RWPE2 (cell line): ENCODE measurements around the gene ADAP1.

Source experiments
- ATAC-seq: fragments of 200-7000 bp; cut with Tn5 transposase; 3 replicates; pipeline ENCODE4 v1.9.1; 2021; ENCODE audit warnings: low read depth
- DNase-seq: peaks from one replicate; pipeline ENCODE4 v3.0.0-alpha.2; 2020; ENCODE audit warnings: low spot score
- H3K27ac ChIP-seq: fragments of 450-650 bp; 2 replicates; pipeline ENCODE4 v1.5.1; 2017; ENCODE audit warnings: mild to moderate bottlenecking; ENCODE audit not compliant: poor library complexity, severe bottlenecking
- H3K27me3 ChIP-seq: fragments of 250-450 bp; sonication (Bioruptor Pico); 2 replicates; pipeline ENCODE4 v1.5.1; 2021; ENCODE audit warnings: mild to moderate bottlenecking, moderate library complexity; ENCODE audit not compliant: insufficient read depth, poor library complexity, severe bottlenecking
- H3K36me3 ChIP-seq: fragments of 250-450 bp; sonication (Bioruptor Pico); 2 replicates; pipeline ENCODE4 v1.5.1; 2020; ENCODE audit warnings: low read depth, mild to moderate bottlenecking, moderate library complexity
- H3K4me1 ChIP-seq: fragments of 250-450 bp; sonication (Bioruptor Pico); 2 replicates; pipeline ENCODE4 v1.5.1; 2021; ENCODE audit warnings: mild to moderate bottlenecking, moderate library complexity; ENCODE audit not compliant: insufficient read depth, poor library complexity, severe bottlenecking
- H3K4me3 ChIP-seq: fragments of 250-450 bp; sonication (Bioruptor Pico); 2 replicates; pipeline ENCODE4 v1.5.1; 2021; ENCODE audit warnings: mild to moderate bottlenecking, moderate library complexity; ENCODE audit not compliant: severe bottlenecking
- H3K9me3 ChIP-seq: fragments of 250-450 bp; sonication (Bioruptor Pico); 2 replicates; pipeline ENCODE4 v1.5.1; 2021; ENCODE audit warnings: mild to moderate bottlenecking, moderate library complexity; ENCODE audit not compliant: severe bottlenecking
- CTCF ChIP-seq: fragments of 450-650 bp; IDR thresholded peaks from one replicate; pipeline ENCODE4 v1.5.1; 2017; ENCODE audit warnings: mild to moderate bottlenecking, moderate library complexity; ENCODE audit not compliant: poor library complexity, severe bottlenecking

ADAP1 gene

GRCh38 chr7:908159-908581 lies 46.3 kb downstream of the ADAP1 start:
- no peaks in the 10 kb centered on the region for H3K4me1 ChIP-seq

DNA sequence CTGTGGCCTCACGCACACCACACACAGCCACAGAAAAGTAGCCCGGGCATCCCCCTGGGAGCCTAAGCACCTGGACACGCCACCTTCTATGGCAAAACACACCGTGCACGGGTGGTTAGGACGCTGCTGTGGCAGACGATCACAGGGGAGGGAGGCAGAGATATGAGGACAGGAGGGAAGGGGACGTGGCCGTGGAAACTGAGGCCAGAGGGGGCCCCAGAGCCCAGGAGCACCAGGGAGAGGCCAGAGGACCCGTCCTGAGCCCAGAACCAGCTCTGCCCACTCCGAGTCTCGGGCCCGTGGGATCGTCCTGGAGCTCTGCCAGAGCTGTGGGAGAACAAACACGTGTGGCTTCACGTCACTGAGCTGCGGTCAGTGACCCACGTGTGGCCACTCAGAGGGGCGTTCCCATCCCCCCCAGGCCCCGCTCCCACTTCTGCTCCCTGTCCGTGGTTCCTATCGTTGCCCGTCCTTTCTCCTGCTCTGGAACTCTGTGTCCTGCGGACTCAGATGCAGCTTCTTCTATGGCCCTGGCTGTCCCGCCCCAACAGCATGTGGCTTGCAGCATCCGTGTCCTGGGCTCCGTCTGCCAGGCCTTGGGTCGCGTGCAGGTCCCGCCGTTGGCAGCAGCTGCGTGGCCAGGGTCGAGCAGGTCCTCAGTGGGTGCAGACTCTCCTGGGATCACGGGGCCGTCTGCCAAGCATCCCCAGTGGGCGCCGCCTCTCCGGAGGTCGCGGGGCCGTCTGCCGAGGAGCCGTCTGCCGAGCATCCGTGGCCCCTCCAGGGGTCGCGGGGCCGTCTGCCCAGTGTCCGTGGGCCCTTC lies 47.1 kb downstream of the ADAP1 start:
- ATAC-seq (no peak), DNase-seq (no peak)
- H3K36me3 ChIP-seq, result no peaks in the 10 kb centered on the region
- no peak overlapping the region for H3K27ac ChIP-seq
- H3K27me3 ChIP-seq, result no peaks in the 10 kb centered on the region
- no peak for TF ChIP-seq CTCF
- no peaks in the 10 kb centered on the region for H3K4me1 ChIP-seq
- no peak overlapping the region for H3K4me3 ChIP-seq
- no peaks in the 10 kb centered on the region for H3K9me3 ChIP-seq

More at GRCh38 chr7:908159-908581, 46.3 kb downstream of the ADAP1 start:
- DNase-seq (no peak), ATAC-seq (no peak)
- Histone ChIP-seq H3K9me3 (no peaks in the 10 kb centered on the region), H3K27me3 (no peaks in the 10 kb centered on the region), H3K4me3 (no peak overlapping the region), H3K27ac (no peak overlapping the region), H3K36me3 (no peaks in the 10 kb centered on the region)
- no peak for TF ChIP-seq CTCF

- H3K4me1 ChIP-seq, result no peaks in the 10 kb centered on the region
- no peaks in the 10 kb centered on the region for H3K9me3 ChIP-seq
- no peaks in the 10 kb centered on the region for H3K36me3 ChIP-seq
- H3K4me3 ChIP-seq, result no peak overlapping the region
- no peak overlapping the region for H3K27ac ChIP-seq
- H3K27me3 ChIP-seq, result no peaks in the 10 kb centered on the region
- DNase-seq (no peak), ATAC-seq (peak; percentile 31; the same call in 2 of the 3 replicates)
- TF ChIP-seq CTCF, result no peak
Observed at GRCh38 chr7:906776-907157, 47.7 kb downstream of the ADAP1 start.

GRCh38 chr7:904847-905246 lies 49.6 kb downstream of the ADAP1 start:
- Histone ChIP-seq H3K9me3 (no peaks in the 10 kb centered on the region), H3K36me3 (0 out of 2 replicates have a peak, but pooled peaks cover 4% of the 10 kb centered on the region), H3K4me3 (no peak overlapping the region), H3K27ac (no peak overlapping the region), H3K27me3 (no peaks in the 10 kb centered on the region), H3K4me1 (no peaks in the 10 kb centered on the region)
- DNase-seq, result no peak
- no peak for ATAC-seq
- TF ChIP-seq CTCF, result no peak
